ENCODE measurements around the gene DNAJC15.

DNA sequence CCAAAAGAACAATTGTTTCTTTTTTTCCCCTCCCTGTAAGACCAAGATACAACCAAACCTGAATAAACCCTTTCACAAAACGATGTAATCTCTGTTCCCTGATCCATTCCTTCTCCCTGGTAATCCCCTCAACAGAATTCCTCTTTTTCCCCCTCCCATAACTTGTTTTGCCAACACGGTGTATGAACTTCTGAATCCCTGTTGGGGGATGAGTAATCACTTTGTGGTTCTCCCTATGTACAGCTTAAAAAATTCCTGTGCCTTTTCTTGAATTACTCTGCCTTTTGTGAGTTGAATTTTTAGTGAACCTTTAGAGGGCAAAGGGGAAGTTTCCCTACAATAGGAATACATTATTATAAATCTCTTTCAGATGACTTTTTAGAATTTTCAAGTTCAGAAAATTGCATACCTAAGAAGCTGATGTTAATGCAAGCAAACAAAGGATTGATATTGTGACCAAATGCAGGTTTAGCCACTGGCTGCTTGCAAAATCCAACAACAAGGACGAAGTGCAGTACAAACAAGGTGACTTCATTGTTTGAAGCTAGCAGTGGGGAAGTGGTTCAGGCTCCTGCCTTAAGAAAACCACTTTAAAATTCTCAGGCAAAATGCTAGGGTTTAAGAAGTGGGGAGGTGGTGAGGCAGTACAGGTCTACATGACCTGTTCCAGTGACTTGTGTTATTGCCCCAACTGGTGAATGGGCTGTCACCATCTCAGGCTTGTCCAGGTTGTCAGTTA lies 16.3 kb upstream of the DNAJC15 start:
- no peak for TF ChIP-seq CTCF (conservative IDR thresholded peaks at IDR 0.05; ENCODE audit: low read depth, low read length)
- no peak for TF ChIP-seq EZH2 (IDR thresholded peaks at IDR 0.05; ENCODE audit: borderline replicate concordance, low read depth, low read length, poor library complexity, severe bottlenecking)

Data from A673 (cell line).